ENCODE data around the gene PADI4.
"Not testable (repeated sequence)": the region's sequence is repeated elsewhere in the genome, so short reads cannot be mapped to it uniquely, and the experiment has no call there.

The PADI4 gene

DNA sequence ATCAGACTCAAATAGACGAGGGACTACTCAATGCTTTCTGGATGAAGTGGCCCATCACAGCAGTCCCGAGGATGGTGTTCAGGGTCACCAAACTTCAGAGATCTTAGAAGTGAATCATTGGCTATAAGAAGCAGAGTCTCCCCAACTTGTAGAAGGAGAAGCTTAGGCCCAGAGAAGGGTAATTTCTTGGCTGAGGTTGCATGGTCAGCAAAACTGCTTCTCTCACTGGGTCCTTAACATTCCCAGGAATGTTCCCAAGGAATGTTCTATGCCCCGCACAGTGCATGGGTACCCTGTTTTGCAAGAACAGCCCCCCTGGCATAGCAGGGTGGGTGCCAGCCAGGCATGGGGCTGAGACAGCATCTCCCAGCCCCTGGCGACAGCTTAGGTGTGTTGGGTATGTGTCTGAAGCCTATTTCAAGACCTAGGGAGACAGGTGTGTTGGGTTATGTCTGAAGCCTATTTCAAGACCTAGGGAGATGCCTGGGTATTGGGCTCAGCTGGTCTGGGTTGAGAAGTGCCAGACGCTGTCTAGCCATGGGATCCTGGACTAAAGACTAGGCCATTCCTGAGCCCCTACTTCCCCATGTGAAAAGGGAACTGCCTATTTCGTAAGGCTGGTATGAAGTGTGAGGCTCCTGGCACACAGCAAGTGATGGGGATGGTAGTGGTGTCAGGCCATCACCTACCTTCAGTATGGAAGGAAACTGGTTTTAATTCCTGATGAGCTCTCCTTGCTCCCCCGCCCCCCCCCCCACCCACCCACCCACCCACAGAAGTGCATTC is 90.1 kb downstream of the PADI4 start:
- peak; percentile 74 for DNase-seq

DNA sequence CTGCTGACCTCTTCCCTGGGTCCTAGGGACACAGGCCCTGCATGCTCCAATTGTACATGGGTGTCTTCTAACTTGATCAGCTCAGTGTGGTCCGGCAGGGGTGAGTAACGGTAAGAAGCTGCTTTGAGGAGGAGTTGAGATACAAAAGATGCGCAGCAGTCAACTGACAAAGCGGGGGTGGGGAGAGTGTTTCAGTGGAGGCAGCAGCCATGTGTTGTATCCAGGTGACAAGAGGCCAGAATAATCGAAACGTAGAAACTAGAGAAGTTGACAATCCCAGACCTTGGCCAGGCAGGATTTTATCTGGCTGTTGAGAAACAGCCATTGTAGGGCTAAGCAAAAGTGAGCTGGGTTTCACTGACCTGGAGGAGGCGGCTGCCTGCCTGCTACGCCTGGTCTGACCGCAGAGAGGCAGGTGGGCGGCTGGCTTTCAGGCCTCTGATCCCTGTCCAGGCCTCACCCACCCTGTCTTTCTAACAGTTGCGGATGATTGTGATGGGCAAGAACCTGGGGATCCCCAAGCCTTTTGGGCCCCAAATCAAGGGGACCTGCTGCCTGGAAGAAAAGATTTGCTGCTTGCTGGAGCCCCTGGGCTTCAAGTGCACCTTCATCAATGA is 92.8 kb downstream of the PADI4 start:
- DNase-seq, result no peak

- no peak for DNase-seq
Observed at GRCh38 chr1:17401841-17402240, 93.8 kb downstream of the PADI4 start.

DNA sequence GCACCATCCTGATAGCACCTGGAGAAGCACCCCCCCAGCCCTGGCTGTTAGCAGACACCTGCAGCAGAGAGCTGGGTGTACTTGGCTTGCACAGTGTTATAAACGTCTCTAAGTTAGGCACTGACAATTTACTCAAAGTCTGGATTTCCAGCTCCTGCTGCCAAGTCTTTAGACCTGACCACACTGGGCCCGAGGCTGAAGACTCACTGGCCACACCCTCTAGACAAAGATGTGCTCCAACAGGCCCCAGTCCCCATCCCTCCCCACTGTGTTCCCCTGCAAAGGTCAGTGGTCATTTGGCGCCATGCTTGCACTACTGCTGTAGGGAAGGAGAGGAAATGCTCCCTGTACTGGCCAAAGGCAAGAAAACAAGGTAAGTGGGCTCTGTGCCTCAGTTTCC is 95.1 kb downstream of the PADI4 start:
- DNase-seq, result no peak

DNA sequence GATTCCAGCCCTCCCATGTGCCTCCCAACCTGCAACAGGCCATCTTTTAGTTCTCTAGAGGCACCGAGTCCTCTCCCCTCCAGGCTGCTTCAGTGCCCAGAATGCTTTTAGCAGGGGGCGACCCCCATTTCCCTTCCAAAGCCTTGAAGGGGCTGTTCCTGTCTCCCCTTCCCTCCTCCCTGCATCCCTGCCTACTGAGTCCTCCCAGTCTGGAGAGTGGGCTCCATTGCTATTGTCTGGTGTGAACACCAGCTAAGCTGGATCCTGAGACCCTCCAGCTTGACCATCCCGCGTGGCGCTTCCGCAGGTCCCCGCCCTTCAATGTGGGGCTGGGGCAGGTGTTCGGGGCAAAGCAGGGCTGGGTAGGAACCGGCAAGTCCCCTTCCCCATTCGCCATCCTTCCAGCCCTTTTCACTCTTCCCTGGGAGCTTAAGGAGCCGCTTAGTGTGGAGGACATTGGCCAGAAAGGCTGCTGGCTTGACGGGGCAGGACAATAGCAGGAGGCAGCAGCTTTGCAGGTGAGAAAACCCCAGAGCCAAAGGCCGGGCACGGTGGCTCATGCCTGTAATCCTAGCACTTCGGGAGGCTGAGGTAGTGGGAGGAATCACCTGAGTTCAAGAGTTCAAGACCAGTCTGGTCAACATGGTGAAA is 96.2 kb downstream of the PADI4 start:
- no peak for DNase-seq

DNA sequence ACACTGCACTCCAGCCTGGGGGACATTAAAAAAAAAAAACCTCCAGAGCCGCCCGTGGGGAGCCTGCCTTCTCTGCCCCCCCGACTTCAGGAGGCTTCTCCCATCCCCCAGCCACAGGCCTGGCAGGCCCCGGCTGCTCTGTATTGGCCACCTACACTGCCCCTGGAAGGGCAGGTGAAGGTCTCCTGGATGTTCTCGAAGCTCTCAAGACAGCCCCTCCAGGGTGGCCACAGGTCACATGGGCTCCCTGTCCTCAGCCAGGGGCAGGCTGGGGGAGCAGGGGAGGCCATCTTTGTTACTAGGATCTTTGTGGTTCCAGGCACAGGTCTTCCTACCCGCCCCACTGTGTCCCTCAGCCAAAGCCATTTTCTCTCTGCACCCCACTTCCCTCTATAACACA is 96.8 kb downstream of the PADI4 start:
- no peak for DNase-seq

GRCh38 chr1:17405898-17406759 is 98.1 kb downstream of the PADI4 start:
- peak; percentile 62 for DNase-seq

- DNase-seq, result not testable (repeated sequence)
Observed at GRCh38 chr1:17406760-17407475, 98.9 kb downstream of the PADI4 start.

- DNase-seq, result not testable (repeated sequence)
Observed at GRCh38 chr1:17407786-17408514, 100.0 kb downstream of the PADI4 start.

GRCh38 chr1:17409391-17409811 is 101.4 kb downstream of the PADI4 start:
- no peak for DNase-seq

- DNase-seq, result no peak
Observed at GRCh38 chr1:17412093-17412870, 104.3 kb downstream of the PADI4 start.
